ENCODE measurements around the gene ATP11A.

DNA sequence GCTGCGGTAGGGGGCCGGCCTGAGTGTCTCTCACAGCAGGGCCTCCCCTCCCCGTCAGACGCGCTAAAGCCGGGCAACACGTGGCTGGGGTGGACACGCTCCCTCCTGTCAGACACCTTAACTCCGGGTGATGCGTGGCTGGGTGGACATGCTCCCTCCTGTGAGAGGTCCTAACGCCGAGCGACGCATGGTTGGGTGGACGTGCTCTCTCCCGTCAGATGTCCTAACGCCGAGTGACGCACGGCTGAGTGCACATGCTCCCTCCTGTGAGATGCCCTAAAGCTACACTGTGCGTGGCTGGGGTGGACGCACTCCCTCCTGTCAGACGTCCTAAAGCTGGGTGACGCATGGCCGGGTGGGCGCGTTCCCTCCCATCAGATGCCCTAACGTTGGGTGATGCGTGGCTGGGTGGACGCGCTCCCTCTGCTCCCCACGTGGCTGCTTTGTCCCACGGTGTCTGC lies 153.1 kb downstream of the ATP11A start:
- TF ChIP-seq POLR2A (IDR thresholded peaks at IDR 0.05): no peak
- TF ChIP-seq, protein P1, sequence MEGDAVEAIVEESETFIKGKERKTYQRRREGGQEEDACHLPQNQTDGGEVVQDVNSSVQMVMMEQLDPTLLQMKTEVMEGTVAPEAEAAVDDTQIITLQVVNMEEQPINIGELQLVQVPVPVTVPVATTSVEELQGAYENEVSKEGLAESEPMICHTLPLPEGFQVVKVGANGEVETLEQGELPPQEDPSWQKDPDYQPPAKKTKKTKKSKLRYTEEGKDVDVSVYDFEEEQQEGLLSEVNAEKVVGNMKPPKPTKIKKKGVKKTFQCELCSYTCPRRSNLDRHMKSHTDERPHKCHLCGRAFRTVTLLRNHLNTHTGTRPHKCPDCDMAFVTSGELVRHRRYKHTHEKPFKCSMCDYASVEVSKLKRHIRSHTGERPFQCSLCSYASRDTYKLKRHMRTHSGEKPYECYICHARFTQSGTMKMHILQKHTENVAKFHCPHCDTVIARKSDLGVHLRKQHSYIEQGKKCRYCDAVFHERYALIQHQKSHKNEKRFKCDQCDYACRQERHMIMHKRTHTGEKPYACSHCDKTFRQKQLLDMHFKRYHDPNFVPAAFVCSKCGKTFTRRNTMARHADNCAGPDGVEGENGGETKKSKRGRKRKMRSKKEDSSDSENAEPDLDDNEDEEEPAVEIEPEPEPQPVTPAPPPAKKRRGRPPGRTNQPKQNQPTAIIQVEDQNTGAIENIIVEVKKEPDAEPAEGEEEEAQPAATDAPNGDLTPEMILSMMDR (IDR thresholded peaks at IDR 0.05): no peak

Measured in thyroid gland (tissue), 4 donors.